GM18502 (cell line): ENCODE measurements around the gene TRMO.
"Not testable (repeated sequence)": the region's sequence is repeated elsewhere in the genome, so short reads cannot be mapped to it uniquely, and the experiment has no call there.

Experiments used
- ATAC-seq: cut with Tn5 transposase; IDR thresholded peaks from one replicate; pipeline ENCODE4 v1.9.1; 2021; ENCODE audit warnings: mild to moderate bottlenecking; ENCODE audit not compliant: unreplicated experiment, poor library complexity

Gene TRMO, protein sequence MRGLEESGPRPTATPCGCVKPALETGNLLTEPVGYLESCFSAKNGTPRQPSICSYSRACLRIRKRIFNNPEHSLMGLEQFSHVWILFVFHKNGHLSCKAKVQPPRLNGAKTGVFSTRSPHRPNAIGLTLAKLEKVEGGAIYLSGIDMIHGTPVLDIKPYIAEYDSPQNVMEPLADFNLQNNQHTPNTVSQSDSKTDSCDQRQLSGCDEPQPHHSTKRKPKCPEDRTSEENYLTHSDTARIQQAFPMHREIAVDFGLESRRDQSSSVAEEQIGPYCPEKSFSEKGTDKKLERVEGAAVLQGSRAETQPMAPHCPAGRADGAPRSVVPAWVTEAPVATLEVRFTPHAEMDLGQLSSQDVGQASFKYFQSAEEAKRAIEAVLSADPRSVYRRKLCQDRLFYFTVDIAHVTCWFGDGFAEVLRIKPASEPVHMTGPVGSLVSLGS

DNA sequence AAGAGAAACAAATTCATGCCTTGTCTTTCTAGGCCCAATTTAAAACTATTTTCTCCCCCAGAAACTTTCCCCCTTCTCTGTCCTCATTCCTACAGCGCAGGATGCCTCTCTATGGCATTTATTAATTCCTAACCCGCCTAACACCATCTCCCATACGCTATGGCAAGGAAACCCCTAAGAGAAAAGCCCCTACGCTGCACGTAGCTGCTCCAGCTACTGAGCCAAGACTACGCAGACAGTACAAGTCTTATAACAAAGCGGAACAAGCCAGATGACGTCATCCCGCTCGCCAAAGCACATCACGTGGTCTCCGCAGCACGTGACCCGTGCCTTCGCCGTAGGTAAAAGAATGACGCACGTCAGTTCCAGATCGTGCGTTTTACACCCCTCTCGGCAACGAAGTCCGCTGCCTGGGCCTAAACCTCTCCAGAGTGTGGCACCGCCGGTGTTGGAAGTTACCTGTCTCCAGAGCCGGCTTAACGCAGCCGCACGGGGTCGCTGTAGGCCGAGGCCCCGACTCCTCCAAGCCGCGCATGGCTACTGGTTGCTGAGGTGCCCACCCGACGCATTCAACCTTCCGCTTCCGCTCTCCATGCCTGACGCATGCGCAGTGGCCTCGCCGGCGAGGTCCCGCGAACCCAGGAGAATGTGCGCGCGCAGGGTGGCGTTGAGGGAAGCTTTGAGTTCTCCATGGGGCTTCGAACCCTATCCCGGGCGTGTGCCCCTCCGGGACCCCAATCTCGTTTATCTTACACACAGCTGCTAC, at the start of gene TRMO:
TSS of gene TRMO (minus strand) at position 542 of the 766 bp plus-strand sequence. CDS start at position 535, 7 bp downstream.
- peak; percentile 84 for ATAC-seq

GRCh38 chr9:97970165-97970564, 47.9 kb upstream of the TRMO start:
- no peak for ATAC-seq

GRCh38 chr9:97969014-97969413, 46.7 kb upstream of the TRMO start:
- no peak for ATAC-seq

GRCh38 chr9:97966493-97966892, 44.2 kb upstream of the TRMO start:
- no peak for ATAC-seq

- ATAC-seq: no peak
Observed at GRCh38 chr9:97964901-97965300, 42.6 kb upstream of the TRMO start.

DNA sequence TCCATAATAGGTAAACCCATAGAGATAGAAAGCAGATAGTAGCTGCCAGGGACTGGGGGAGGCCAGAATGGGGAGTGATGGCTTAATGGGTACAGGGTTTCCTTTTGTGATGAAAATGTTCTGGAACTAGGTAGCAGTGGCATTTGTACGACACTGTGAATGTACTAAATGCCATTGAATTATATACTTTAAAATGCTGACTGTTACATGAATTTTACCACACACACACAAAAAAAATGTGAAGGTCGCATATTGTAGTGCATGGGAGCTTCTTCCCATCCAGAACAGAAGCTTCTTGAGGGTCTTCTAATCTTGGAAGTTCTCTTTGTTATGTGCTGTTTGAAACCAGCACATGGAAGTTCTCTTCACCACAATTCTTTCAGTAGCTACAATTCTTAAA, 40.9 kb upstream of the TRMO start:
- ATAC-seq: no peak

GRCh38 chr9:97962575-97962974, 40.3 kb upstream of the TRMO start:
- no peak for ATAC-seq

GRCh38 chr9:97962136-97962535, 39.8 kb upstream of the TRMO start:
- no peak for ATAC-seq

DNA sequence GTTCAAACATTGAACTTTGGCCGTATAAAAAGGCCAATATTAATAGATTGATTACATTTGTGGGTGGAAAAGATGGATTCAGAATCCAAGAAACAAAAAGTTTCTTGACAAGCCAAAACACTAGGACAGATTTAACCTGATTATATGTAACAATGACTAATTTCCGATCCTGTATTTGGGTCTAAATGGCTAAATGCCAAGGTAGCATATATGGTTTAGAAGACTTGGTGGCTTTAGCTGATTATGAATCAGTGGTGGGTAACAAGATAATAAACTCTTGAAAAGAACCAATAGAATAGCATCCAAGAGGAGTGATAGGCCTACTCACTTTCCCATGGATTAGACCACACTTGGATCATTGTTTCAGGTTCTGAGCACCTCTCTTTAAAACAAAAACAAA, 39.1 kb upstream of the TRMO start:
- no peak for ATAC-seq

- ATAC-seq: not testable (repeated sequence)
Observed at GRCh38 chr9:97960678-97961328, 38.5 kb upstream of the TRMO start.

DNA sequence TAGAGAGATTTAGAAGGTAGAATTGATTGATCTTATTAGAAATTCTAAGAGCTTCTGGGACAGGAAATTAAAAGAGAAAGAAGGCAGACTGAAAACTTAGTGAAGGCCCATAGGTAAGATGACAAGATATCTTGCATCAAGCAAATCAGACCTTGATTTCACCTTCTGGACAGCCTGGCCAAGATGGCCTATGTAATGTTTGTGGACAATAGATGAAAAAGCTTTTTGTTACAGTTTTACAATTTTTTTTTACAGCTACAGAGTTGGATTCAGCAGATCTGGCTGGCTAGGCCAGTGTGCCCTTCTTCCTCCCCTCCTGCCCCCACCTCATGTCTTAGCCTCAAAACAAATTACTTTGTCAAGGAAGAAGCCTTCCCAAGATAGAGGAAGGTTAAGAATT, 37.3 kb upstream of the TRMO start:
- ATAC-seq: no peak

DNA sequence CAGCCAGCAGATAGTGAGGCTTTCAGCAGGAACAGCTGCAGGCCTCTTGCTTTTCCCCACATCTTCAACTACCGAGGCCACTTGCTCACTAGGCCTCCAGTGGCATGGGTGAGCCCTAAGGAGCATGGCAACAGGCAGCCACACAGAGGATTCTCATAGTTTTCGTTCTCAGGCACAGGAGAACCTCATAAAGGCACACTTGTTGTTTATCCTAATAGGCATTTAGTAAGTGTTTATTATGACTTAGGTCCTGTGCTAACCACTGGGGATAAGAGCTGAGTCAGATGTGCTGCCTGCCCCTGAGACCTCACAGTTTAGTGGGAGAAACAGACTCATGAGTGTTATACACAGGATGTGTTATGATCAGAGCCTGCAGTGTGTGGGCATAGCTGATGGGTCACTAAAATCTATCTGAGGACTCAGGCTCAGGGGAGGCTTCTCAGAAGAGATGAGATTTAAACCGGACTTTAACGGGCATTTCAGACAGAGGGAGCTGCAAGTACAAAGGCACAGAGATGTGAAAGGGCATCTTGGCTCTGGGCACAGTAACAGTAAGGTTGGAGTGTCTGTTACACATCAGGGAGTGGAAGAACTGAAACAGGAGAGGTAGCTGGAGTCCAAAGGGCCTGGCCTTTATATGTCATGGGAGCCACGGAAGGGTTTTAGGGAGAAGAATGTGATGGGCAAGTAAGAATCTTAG, 36.7 kb upstream of the TRMO start:
- no peak for ATAC-seq

DNA sequence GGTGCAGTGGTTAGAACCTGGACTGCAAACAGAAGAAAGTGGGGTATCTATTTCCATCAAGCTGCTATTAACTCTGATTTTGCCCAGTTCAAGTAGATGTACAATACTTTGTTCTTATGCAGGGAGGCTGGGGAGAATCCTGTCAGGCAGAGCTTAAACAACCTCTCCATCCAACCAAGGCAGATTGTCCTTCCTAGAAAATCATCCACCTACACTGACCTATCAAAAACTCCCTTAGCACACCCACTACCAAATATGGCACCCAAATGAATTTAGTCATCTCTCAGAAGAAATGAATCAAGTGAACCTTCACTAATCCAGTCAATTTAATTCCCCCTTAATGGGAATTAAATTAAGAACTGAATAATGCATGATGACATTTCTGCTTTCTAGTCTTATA, 34.0 kb upstream of the TRMO start:
- ATAC-seq: no peak

DNA sequence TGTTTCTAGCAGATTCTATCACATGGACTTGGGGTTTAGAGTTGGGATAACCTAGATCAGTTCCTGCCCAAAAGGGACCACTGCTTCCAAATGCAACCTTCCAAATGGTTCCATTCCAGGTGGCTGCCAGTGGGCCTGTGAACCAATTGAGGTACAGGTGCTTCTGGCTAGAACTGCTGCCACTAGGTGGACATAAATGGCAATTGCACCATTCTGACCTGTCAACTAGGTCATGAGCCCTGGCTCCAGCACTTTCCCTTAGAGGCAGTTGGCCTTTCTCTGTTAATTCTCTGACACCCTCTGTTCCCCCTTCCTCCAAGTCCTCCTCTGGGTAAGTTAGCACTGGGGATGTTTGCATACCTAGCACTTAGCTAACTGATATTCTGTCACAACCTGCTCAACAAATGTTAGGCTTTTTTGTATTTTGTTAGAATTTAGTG, 32.3 kb upstream of the TRMO start:
- ATAC-seq: no peak

- ATAC-seq: not testable (repeated sequence)
Observed at GRCh38 chr9:97950873-97951272, 28.6 kb upstream of the TRMO start.

DNA sequence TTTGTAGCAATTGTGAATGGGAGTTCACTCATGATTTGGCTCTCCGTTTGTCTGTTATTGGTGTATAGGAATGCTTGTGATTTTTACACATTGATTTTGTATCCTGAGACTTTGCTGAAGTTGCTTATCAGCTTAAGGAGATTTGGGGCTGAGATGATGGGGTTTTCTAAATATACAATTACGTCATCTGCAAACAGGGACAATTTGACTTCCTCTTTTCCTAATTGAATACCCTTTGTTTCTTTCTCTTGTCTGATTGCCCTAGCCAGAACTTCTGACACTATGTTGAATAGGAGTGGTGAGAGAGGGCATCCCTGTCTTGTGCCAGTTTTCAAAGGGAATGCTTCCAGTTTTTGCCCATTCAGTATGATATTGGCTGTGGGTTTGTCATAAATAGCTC, 24.8 kb upstream of the TRMO start:
- ATAC-seq: not testable (repeated sequence)

DNA sequence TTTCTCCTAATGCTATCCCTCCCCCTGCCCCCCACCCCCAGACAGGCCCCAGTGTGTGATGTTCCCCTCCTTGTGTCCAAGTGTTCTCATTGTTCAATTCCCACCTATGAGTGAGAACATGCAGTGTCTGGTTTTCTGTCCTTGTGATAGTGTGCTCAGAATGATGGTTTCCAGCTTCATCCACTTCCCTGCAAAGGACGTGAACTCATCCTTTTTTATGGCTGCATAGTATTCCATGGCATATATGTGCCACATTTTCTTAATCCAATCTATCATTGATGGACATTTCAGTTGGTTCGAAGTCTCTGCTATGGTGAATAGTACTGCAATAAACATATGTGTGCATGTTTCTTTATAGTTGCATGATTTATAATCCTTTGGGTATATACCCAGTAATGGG, 23.2 kb upstream of the TRMO start:
- ATAC-seq: not testable (repeated sequence)

DNA sequence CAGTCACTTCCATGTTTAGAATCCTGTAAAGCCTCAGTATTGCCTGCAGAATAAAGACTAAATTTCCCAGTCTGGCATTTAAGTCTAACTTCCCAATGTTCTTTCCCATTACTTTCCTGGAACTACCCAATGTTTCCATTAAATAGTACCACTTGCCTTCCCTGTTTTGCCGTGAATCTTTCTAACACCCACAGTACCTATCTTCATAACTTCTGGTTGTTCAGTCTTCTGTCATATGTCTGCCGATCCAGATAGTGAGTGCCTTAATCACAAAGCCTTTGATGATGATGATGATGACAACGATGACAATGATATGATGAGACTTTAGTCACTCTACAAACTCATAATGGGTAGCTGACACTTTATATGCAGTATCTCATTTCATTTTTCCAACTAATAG, 22.3 kb upstream of the TRMO start:
- ATAC-seq: no peak

DNA sequence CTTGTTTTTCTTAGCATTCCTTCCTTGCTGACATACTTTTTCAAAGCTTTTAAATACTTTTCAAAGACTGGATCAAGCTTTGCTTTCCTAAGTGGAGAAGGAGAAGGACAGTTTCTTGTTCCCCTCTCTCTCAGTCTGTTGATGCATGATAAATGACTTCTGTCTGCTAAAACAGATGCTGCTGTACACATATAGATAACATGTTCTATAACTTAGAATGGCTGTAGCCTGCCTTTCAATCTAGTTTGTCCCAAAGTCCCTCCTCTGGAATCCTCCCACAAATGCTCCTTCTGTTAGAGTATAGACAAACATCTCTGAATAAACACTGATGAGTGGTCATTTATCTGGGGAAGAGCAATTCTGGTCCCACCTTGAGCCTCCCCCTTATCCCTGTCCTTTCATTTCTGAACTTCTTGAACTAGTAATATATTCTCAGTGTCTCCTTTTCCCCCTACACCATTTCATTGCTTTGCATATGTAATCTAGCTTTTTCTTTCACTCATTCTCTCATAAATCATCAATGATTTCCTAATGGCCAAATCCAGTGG, 21.1 kb upstream of the TRMO start:
- ATAC-seq: no peak

- no peak for ATAC-seq
Observed at GRCh38 chr9:97941323-97941722, 19.0 kb upstream of the TRMO start.
